PC-3 (cell line): ENCODE measurements around the gene RPL3. TPM values are rescaled to one million over a fixed set of nuclear protein-coding genes. Genes with fewer than 3 reads are reported as not detected.

Experiments
- ATAC-seq: fragments of 200-7000 bp; cut with Tn5 transposase; 2 replicates; pipeline ENCODE4 v1.9.1; 2020; ENCODE audit warnings: mild to moderate bottlenecking, moderate library complexity
- BruUV-seq: library from RNA; stranded (reverse); fragments of 400-500 nt; replicated peaks from 2 replicates; lab custom pipeline; 2021; lab: Mats Ljungman, UMichigan
- CTCF ChIA-PET: fragments of 300-600 bp; sonication (Branson Sonifier 250); formaldehyde crosslinking; loops from one replicate; lab custom pipeline; 2022; ENCODE audit warnings: antibody characterized with exemption; lab: Charles Lee
- POLR2A ChIA-PET: fragments of 300-600 bp; sonication (Branson Sonifier 250); formaldehyde crosslinking; loops from one replicate; lab custom pipeline; 2022; ENCODE audit warnings: antibody characterized with exemption; ENCODE audit not compliant: unreplicated experiment; lab: Charles Lee
- DNase-seq: peaks from one replicate; pipeline ENCODE4 v3.0.0-alpha.2; 2015
- H2AFZ ChIP-seq: fragments of 300-600 bp; sonication (generic); 2 replicates; pipeline ENCODE4 v1.6.0; 2016; ENCODE audit warnings: antibody characterized with exemption, low read length
- H3F3A ChIP-seq: fragments of 300-600 bp; sonication (generic); one replicate; pipeline ENCODE4 v1.6.0; 2017; ENCODE audit warnings: antibody characterized with exemption, low read length, control low read depth, mild to moderate bottlenecking; ENCODE audit not compliant: unreplicated experiment
- H3K27ac ChIP-seq: fragments of 300-600 bp; sonication (generic); 2 replicates; pipeline ENCODE4 v1.5.1; 2016; ENCODE audit warnings: mild to moderate bottlenecking, low read length
- H3K27me3 ChIP-seq: fragments of 300-600 bp; sonication (generic); 2 replicates; pipeline ENCODE4 v1.6.1; 2016; ENCODE audit warnings: low read length, mixed read lengths
- H3K36me3 ChIP-seq: fragments of 300-600 bp; sonication (generic); 2 replicates; pipeline ENCODE4 v1.6.1; 2016; ENCODE audit warnings: low read depth, mixed run types, low read length, mixed read lengths
- H3K4me1 ChIP-seq: fragments of 300-600 bp; sonication (generic); 2 replicates; pipeline ENCODE4 v1.5.1; 2016; ENCODE audit warnings: low read length; ENCODE audit not compliant: insufficient read depth
- H3K4me2 ChIP-seq: fragments of 300-600 bp; sonication (generic); 2 replicates; pipeline ENCODE4 v1.6.0; 2016; ENCODE audit warnings: low read length
- H3K4me3 ChIP-seq: fragments of 300-600 bp; sonication (generic); 2 replicates; pipeline ENCODE4 v1.5.1; 2016; ENCODE audit warnings: mild to moderate bottlenecking, low read length, mixed read lengths
- H3K79me2 ChIP-seq: fragments of 300-600 bp; sonication (generic); 2 replicates; pipeline ENCODE4 v1.6.1; 2017; ENCODE audit warnings: low read length, mixed read lengths
- H3K9ac ChIP-seq: fragments of 300-600 bp; sonication (generic); 2 replicates; pipeline ENCODE4 v1.6.0; 2016; ENCODE audit warnings: mild to moderate bottlenecking, low read length
- H3K9me2 ChIP-seq: fragments of 300-600 bp; sonication (generic); replicated peaks from 2 replicates; pipeline ENCODE4 v1.6.1; 2016; ENCODE audit warnings: mixed run types, low read length, mixed read lengths
- H3K9me3 ChIP-seq: fragments of 300-600 bp; sonication (generic); 2 replicates; pipeline ENCODE4 v1.6.1; 2016; ENCODE audit warnings: low read length, mixed read lengths
- H4K20me1 ChIP-seq: fragments of 300-600 bp; sonication (generic); 2 replicates; pipeline ENCODE4 v1.6.1; 2016; ENCODE audit warnings: low read length, mixed read lengths
- EZH2 ChIP-seq: fragments of 300-600 bp; sonication (generic); IDR thresholded peaks from one replicate; pipeline ENCODE4 v1.6.1; 2017; ENCODE audit warnings: antibody characterized with exemption, mild to moderate bottlenecking, low read length; ENCODE audit not compliant: unreplicated experiment
- EZH2phosphoT487 ChIP-seq: fragments of 300-600 bp; sonication (generic); IDR thresholded peaks from 2 replicates; pipeline ENCODE4 v1.6.1; 2018; ENCODE audit warnings: mild to moderate bottlenecking, antibody characterized with exemption, low read length, borderline replicate concordance
- intact Hi-C: fragments of 100-400 bp; cut with micrococcal nuclease; formaldehyde crosslinking; loops from 2 replicates; pipeline ENCODE4 v1.9.0; 2023
- total RNA-seq: library from RNA; depleted of rRNA; stranded (reverse); fragments of >200 nt; gene quantifications from 2 replicates; pipeline ENCODE4 v1.2.3, GENCODE V29; 2014
- TF ChIP-seq, protein P1 (sequence below): fragments of 300-600 bp; sonication (generic); conservative IDR thresholded peaks from 2 replicates; pipeline ENCODE4 v1.5.1; 2017; ENCODE audit warnings: antibody characterized with exemption, low read depth, mild to moderate bottlenecking, low read length

RPL3 gene
- total RNA-seq, 1 experiment from 2014 or later, result 1,363 TPM

DNA sequence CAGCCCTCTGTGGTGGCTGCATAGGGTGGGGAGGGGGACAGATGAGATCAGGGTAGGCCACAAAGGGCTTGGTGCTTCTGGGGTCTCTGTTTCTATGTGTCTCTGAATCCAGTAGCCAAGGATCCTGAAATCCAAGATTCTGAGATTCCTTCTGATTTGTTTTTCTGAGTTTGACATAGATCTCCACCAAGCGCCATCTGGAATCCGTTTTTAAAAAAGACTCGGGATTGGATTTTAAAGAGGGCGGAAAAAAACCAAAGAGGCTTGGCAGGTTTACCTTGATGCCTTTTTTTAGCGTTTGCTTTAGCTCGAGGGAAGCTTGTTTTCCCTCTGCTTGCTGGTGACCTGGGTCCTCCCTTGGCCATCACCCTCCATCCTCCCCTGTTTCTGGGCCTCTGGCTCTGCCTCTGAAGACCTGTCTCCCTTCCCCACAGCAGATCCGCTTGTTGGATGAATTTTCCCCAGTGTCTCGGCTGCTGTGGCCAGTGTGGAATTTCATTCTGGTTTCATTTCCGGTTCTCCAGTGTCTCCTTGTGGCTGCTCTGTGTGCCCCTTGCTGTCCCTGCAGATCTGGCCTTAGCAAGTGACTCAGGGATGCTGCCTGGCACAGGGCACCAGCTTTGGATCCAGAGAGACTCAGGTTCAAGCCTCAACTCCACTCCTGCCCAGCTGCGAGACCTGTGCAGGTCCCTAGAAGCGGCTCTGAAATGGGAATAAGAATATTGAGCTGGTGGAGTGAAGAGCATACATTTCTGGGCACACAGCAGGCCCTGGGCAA lies 45.5 kb upstream of the RPL3 start:
- DNase-seq, result no peak
- Histone ChIP-seq H3K36me3 (no peaks in the 10 kb centered on the region), H2AFZ (no peak overlapping the region), H3K4me2 (no peak overlapping the region), H3K27me3 (no peaks in the 10 kb centered on the region), H3K27ac (no peak overlapping the region), H3K4me3 (no peak overlapping the region), H3K4me1 (no peaks in the 10 kb centered on the region), H3K9me3 (no peaks in the 10 kb centered on the region), H3F3A (no peaks in the 10 kb centered on the region), H4K20me1 (no peaks in the 10 kb centered on the region), H3K9me2 (no peaks in the 10 kb centered on the region), H3K79me2 (no peaks in the 10 kb centered on the region), H3K9ac (no peak overlapping the region)
- ChIA-PET CTCF (no interaction called here), POLR2A (no interaction called here)
- no TSS peak for BruUV-seq
- ATAC-seq, result no peak
- intact Hi-C loops, result no loop called here
- TF ChIP-seq EZH2 (no peak), EZH2phosphoT487 (no peak)
- TF ChIP-seq, protein P1, sequence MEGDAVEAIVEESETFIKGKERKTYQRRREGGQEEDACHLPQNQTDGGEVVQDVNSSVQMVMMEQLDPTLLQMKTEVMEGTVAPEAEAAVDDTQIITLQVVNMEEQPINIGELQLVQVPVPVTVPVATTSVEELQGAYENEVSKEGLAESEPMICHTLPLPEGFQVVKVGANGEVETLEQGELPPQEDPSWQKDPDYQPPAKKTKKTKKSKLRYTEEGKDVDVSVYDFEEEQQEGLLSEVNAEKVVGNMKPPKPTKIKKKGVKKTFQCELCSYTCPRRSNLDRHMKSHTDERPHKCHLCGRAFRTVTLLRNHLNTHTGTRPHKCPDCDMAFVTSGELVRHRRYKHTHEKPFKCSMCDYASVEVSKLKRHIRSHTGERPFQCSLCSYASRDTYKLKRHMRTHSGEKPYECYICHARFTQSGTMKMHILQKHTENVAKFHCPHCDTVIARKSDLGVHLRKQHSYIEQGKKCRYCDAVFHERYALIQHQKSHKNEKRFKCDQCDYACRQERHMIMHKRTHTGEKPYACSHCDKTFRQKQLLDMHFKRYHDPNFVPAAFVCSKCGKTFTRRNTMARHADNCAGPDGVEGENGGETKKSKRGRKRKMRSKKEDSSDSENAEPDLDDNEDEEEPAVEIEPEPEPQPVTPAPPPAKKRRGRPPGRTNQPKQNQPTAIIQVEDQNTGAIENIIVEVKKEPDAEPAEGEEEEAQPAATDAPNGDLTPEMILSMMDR, result no peak

DNA sequence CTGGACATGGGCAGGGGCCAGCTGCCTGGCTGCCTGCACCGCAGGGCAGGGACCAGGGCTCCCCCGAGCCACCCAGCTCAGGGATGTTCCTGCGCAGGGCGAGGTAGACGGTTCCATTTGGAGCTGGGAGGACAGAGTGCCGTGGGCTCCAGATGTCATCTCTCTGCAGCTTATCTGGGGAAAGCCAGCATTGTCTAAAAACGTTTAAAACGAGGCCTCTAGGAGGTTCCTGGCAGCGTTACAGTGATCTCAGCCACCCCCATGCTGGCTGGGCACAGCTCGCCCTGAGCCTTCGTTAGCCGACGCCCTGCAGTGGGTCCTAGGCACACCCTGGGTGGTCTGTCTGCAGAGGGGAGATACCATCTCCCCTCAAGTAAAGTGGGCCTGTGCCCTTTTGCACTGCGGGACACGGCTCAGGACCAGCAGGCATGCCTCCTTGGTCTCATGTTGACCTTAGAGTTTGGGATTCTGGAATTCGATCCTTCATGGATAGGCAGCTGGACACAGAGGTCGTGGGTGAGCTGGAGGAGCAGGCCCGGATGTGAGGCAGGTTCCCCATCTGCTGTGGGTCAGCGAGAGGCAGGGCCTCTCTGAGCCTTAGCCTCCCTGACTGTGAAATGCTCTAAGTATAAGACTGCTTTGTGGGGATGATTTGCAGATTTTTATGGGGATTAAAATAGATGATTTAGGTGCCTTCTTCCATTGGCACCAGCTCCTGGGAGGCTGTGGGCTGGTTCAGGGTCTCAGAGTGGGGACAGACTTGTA lies 44.5 kb upstream of the RPL3 start:
- Histone ChIP-seq H3K9ac (no peak overlapping the region), H3F3A (no peaks in the 10 kb centered on the region), H3K36me3 (no peaks in the 10 kb centered on the region), H2AFZ (no peak overlapping the region), H3K9me3 (no peaks in the 10 kb centered on the region), H3K79me2 (no peaks in the 10 kb centered on the region), H3K4me1 (no peaks in the 10 kb centered on the region), H4K20me1 (no peaks in the 10 kb centered on the region), H3K4me2 (no peak overlapping the region), H3K27me3 (no peaks in the 10 kb centered on the region), H3K9me2 (no peaks in the 10 kb centered on the region), H3K27ac (no peak overlapping the region), H3K4me3 (no peak overlapping the region)
- DNase-seq, result no peak
- ATAC-seq, result no peak
- CTCF ChIA-PET, result no interaction called here
- TF ChIP-seq EZH2 (no peak), EZH2phosphoT487 (no peak)
- TF ChIP-seq, protein P1, result no peak
- intact Hi-C loops, result no loop called here
- BruUV-seq, result no TSS peak
- POLR2A ChIA-PET, result no interaction called here

DNA sequence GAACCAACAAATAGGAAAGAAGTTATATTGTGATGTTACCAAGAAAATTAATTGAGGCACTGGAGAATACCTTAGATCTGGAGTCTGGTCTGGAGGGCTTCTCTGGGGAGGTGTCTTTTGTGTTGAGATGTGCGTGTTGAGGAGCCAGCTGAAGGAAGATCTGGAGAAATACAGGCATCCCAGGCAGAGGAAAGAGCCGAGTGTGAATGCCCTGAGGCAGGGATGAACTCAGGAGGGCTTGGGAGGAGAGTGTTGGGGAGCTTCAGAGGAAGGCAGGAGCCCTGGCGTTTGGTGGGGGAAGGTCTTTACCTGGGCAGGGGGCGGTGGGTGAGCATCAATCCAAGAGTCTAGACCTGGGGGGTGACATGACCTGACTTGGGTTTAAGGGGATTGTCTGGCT lies 43.5 kb upstream of the RPL3 start:
- intact Hi-C loops, result no loop called here
- BruUV-seq, result no TSS peak
- H3K27me3 ChIP-seq, result no peaks in the 10 kb centered on the region
- H3K79me2 ChIP-seq, result no peaks in the 10 kb centered on the region
- no peak overlapping the region for H3K4me2 ChIP-seq
- H3K27ac ChIP-seq, result no peak overlapping the region
- H4K20me1 ChIP-seq, result no peaks in the 10 kb centered on the region
- no peak overlapping the region for H2AFZ ChIP-seq
- H3K36me3 ChIP-seq, result no peaks in the 10 kb centered on the region
- POLR2A ChIA-PET, result no interaction called here
- no peaks in the 10 kb centered on the region for H3K9me2 ChIP-seq
- TF ChIP-seq EZH2, result no peak
- TF ChIP-seq, protein P1, result no peak
- no peak for TF ChIP-seq EZH2phosphoT487
- no peak for DNase-seq
- no peak overlapping the region for H3K9ac ChIP-seq
- no peaks in the 10 kb centered on the region for H3K4me1 ChIP-seq
- no peaks in the 10 kb centered on the region for H3F3A ChIP-seq
- ATAC-seq, result no peak
- no peak overlapping the region for H3K4me3 ChIP-seq
- CTCF ChIA-PET, result no interaction called here
- no peaks in the 10 kb centered on the region for H3K9me3 ChIP-seq
